ENCODE measurements around the gene CHRNB1. TPM values are rescaled to one million over a fixed set of nuclear protein-coding genes. Genes with fewer than 3 reads are reported as not detected.

Gene CHRNB1
- total RNA-seq, 2 donors from 2014 or later: 12.4 to 13.8 TPM

DNA sequence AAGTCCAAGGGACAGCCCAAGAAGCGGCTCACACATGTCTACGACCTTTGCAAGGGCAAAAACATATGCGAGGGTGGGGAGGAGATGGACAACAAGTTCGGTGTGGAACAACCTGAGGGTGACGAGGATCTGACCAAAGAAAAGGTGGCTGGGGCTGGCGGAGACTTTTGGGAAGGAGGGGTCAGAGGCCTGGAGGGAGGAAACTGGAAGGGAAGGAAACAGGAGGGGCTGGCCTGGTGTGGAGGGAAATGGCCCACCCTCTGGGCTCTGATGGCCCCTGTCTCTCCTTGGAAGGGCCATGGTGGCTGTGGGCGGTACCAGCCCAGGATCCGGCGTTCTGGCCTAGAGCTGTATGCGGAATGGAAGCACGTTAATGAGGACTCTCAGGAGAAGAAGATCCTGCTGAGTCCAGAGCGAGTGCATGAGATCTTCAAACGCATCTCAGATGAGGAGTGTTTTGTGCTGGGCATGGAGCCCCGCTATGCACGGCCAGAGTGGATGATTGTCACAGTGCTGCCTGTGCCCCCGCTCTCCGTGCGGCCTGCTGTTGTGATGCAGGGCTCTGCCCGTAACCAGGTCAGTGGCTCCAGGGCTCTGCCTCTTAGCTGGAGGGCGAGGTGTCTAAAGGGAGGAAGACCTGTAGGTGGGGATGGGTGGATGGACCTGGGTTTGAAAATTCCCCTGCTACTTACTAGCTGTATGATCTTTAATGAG, 51.8 kb downstream of the CHRNB1 start:
- intact Hi-C loops (cut with DNase I): loop anchor here in 1 of 2 donors (10.0 kb wide), 1 partner anchor 48 kb away; the partner anchor contains the start of gene TNFSF12
- DNase-seq: peak; percentile 36
- ATAC-seq: peak; percentile 52 to 58

DNA sequence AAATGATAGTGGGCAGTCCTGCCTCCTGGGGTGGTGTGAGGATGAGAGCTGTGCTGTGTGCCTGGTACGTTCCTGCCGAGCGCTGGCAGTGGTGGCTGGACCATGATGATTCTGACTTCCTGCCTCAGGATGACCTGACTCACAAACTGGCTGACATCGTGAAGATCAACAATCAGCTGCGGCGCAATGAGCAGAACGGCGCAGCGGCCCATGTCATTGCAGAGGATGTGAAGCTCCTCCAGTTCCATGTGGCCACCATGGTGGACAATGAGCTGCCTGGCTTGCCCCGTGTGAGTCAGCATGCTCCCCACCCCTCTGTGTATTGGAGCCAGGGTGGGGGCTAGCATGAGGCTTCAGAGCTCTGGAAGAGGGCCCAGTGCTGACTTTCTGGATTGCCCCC, 52.4 kb downstream of the CHRNB1 start:
- ATAC-seq (peak; percentile 29 to 58), DNase-seq (peak; percentile 56)
- intact Hi-C loops (cut with DNase I): loop anchor here in 1 of 2 donors (10.0 kb wide), 1 partner anchor 48 kb away; the partner anchor contains the start of gene TNFSF12

DNA sequence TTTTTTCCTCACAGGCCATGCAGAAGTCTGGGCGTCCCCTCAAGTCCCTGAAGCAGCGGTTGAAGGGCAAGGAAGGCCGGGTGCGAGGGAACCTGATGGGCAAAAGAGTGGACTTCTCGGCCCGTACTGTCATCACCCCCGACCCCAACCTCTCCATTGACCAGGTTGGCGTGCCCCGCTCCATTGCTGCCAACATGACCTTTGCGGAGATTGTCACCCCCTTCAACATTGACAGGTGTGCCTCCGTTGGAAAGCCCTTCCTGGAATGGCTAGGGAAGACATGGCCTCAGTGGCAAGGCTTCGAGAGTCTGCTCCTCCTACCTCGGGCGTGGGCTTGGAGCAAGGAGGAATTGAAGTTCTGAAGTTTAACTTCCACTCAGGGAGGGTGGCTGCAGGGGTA, 52.8 kb downstream of the CHRNB1 start:
- no peak for DNase-seq
- no peak for ATAC-seq
- intact Hi-C loops (cut with DNase I): loop anchor here in 1 of 2 donors (10.0 kb wide), 1 partner anchor 47 kb away; the partner anchor contains the start of gene TNFSF12

DNA sequence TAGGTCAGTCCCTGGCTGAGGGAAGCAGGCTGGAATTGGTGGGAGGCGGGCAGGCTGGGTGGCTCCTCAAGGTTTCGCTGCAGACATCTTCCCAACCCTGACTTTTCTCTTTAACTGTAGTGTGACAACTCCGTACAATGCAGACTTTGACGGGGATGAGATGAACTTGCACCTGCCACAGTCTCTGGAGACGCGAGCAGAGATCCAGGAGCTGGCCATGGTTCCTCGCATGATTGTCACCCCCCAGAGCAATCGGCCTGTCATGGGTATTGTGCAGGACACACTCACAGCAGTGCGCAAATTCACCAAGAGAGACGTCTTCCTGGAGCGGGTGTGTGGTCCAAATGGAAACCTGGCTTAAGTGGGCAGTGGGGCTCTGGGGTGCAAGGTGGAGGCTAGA, 54.3 kb downstream of the CHRNB1 start:
- ATAC-seq: no peak

DNA sequence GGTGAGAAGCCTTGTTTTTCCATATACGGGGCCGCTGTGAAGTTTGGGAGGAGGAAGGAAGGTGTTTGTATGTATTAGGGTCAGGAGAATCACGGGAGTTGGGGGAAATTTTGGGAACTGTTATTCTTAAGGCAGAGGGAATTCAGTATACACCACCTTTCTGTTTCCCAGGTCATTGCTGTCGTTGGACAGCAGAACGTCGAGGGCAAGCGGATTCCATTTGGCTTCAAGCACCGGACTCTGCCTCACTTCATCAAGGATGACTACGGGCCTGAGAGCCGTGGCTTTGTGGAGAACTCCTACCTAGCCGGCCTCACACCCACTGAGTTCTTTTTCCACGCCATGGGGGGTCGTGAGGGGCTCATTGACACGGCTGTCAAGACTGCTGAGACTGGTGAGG, 56.9 kb downstream of the CHRNB1 start:
- ATAC-seq: no peak
- no peak for DNase-seq
- intact Hi-C loops (cut with DNase I): no loop called here

More for the DNA sequence above, 54.3 kb downstream of the CHRNB1 start:
- intact Hi-C loops (cut with DNase I): loop anchor here in 1 of 2 donors (10.0 kb wide), 1 partner anchor 46 kb away; the partner anchor contains the start of gene TNFSF12
- no peak for DNase-seq

DNA sequence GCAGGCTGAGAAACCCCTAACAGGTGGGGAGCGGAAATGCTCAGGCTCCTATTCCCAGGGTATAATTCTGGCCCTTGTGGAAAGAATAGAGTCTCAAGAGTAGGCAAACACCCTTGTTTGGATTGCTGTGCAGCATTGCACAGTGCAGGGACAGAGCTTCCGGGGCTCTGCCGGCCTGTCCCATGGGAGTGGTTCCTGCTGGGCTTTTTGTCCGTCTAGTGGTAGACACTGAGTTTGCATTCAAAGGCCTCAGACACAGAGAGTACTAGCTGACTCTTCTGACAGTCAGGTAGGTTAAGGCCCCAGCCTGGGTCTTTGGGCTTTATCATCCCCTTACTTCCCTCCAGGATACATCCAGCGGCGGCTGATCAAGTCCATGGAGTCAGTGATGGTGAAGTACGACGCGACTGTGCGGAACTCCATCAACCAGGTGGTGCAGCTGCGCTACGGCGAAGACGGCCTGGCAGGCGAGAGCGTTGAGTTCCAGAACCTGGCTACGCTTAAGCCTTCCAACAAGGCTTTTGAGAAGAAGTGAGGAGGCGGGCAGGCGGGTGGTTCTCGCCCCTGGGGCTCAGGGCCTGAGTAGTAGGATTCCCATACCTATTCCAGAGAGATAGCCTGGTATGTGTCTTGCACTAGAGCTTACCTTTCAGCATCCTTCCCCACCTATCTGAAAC, 57.4 kb downstream of the CHRNB1 start:
- DNase-seq (no peak), ATAC-seq (no peak)
- intact Hi-C loops (cut with DNase I): no loop called here

DNA sequence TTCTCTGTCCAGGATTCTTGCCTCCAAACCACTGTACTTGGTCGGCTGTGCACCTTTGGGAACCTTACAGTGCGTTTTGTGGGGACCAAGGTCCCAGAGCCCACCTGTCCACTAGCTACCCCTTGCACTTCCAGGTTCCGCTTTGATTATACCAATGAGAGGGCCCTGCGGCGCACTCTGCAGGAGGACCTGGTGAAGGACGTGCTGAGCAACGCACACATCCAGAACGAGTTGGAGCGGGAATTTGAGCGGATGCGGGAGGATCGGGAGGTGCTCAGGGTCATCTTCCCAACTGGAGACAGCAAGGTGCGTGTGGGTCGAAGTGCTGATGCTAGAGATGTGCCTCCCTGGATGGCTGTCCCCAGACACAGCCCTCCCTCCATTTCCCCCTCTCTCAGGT, 58.1 kb downstream of the CHRNB1 start:
- intact Hi-C loops (cut with DNase I): no loop called here
- DNase-seq (no peak), ATAC-seq (peak in 1 of 2 donors; percentile 18)

DNA sequence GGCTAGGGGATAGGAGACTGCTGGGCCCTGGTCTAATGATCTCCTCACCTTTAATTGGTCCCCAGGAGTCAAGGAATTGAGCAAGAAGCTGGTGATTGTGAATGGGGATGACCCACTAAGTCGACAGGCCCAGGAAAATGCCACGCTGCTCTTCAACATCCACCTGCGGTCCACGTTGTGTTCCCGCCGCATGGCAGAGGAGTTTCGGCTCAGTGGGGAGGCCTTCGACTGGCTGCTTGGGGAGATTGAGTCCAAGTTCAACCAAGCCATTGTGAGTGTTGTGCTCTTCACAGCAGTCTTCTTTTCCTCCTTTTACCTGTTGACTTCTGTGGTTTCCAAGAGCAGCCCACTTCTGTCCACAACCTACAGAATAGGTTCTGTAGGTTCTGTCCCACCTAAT, 58.7 kb downstream of the CHRNB1 start:
- intact Hi-C loops (cut with DNase I): no loop called here
- ATAC-seq (no peak), DNase-seq (no peak)

Other genes with a start within 250 kb of the CHRNB1 start
- 10 to 100 TPM; 21.3 to 22.9 TPM for gene DLG4, start 225.2 kb upstream of the CHRNB1 start, total RNA-seq
- gene ACADVL, start 225.1 kb upstream of the CHRNB1 start, total RNA-seq: 1,000 to 10,000 TPM in 1 of 2 donors, 100 to 1,000 TPM in 1; 891 to 1,101 TPM
- 10 to 100 TPM; 22.5 to 23.8 TPM for gene DVL2, start 210.5 kb upstream of the CHRNB1 start, total RNA-seq
- gene PHF23, start 205.6 kb upstream of the CHRNB1 start, total RNA-seq: 10 to 100 TPM; 18.5 to 27.5 TPM
- 100 to 1,000 TPM; 459 to 475 TPM for gene GABARAP, start 202.6 kb upstream of the CHRNB1 start, total RNA-seq
- 100 to 1,000 TPM; 116 to 118 TPM for gene CTDNEP1, start 193.3 kb upstream of the CHRNB1 start, total RNA-seq
- gene ELP5, start 192.8 kb upstream of the CHRNB1 start, total RNA-seq: 10 to 100 TPM; 68.3 to 93.8 TPM
- 1 to 10 TPM; 2.1 to 4.9 TPM for gene CLDN7, start 182.6 kb upstream of the CHRNB1 start, total RNA-seq
- 10 to 100 TPM; 79.1 to 87.6 TPM for gene SLC2A4, start 163.3 kb upstream of the CHRNB1 start, total RNA-seq
- gene YBX2, start 150.4 kb upstream of the CHRNB1 start, total RNA-seq: 1 to 10 TPM; 1.2 to 1.9 TPM
- gene EIF5A, start 137.4 kb upstream of the CHRNB1 start, total RNA-seq: 100 to 1,000 TPM; 274 to 374 TPM
- gene GPS2, start 129.7 kb upstream of the CHRNB1 start, total RNA-seq: 10 to 100 TPM; 59.3 to 63.4 TPM
- gene NEURL4, start 115.7 kb upstream of the CHRNB1 start, total RNA-seq: 10 to 100 TPM; 24.8 to 38.8 TPM
- 10 to 100 TPM; 19.0 to 20.4 TPM for gene ACAP1, start 108.5 kb upstream of the CHRNB1 start, total RNA-seq
- gene KCTD11, start 92.9 kb upstream of the CHRNB1 start, total RNA-seq: 1 to 10 TPM; 5.3 to 5.9 TPM
- gene TMEM95, start 89.9 kb upstream of the CHRNB1 start, total RNA-seq: not detected
- gene TNK1, start 64.0 kb upstream of the CHRNB1 start, total RNA-seq: 1 to 10 TPM; 1.9 to 2.1 TPM
- 10 to 100 TPM; 22.4 to 29.0 TPM for gene PLSCR3, start 50.5 kb upstream of the CHRNB1 start, total RNA-seq
- 10 to 100 TPM; 67.3 to 69.2 TPM for gene TMEM256, start 41.0 kb upstream of the CHRNB1 start, total RNA-seq
- gene NLGN2, start 37.2 kb upstream of the CHRNB1 start, total RNA-seq: 10 to 100 TPM; 12.1 to 15.5 TPM
- gene SPEM1, start 24.7 kb upstream of the CHRNB1 start, total RNA-seq: not detected
- gene SPEM2, start 19.4 kb upstream of the CHRNB1 start, total RNA-seq: not detected
- not detected for gene SPEM3, start 16.2 kb upstream of the CHRNB1 start, total RNA-seq
- 1 to 10 TPM; 2.7 to 2.9 TPM for gene TMEM102, start 9.6 kb upstream of the CHRNB1 start, total RNA-seq
- 10 to 100 TPM; 20.5 to 24.6 TPM for gene FGF11, start 5.5 kb upstream of the CHRNB1 start, total RNA-seq
- 10 to 100 TPM; 62.1 to 62.2 TPM for gene ZBTB4, start 34.6 kb downstream of the CHRNB1 start, total RNA-seq
- not detected for gene SLC35G6, start 36.4 kb downstream of the CHRNB1 start, total RNA-seq
- 10 to 100 TPM; 42.8 to 56.9 TPM for gene POLR2A, start 39.3 kb downstream of the CHRNB1 start, total RNA-seq
- gene TNFSF12, start 104.0 kb downstream of the CHRNB1 start, total RNA-seq: 10 to 100 TPM; 31.0 to 47.6 TPM
- gene TNFSF13, start 113.7 kb downstream of the CHRNB1 start, total RNA-seq: 10 to 100 TPM; 15.0 to 25.5 TPM
- gene SENP3, start 116.9 kb downstream of the CHRNB1 start, total RNA-seq: 10 to 100 TPM; 27.2 to 30.5 TPM
- gene CD68, start 134.6 kb downstream of the CHRNB1 start, total RNA-seq: 10 to 100 TPM; 55.5 to 87.3 TPM
- 10 to 100 TPM; 30.5 to 35.0 TPM for gene MPDU1, start 138.8 kb downstream of the CHRNB1 start, total RNA-seq
- gene SOX15, start 145.0 kb downstream of the CHRNB1 start, total RNA-seq: 1 to 10 TPM; 3.0 to 4.7 TPM
- gene FXR2, start 169.8 kb downstream of the CHRNB1 start, total RNA-seq: 10 to 100 TPM; 68.3 to 68.7 TPM
- 10 to 100 TPM; 84.1 to 86.4 TPM for gene SAT2, start 182.8 kb downstream of the CHRNB1 start, total RNA-seq
- under 1 TPM; 0.55 to 0.85 TPM for gene SHBG, start 185.1 kb downstream of the CHRNB1 start, total RNA-seq
- gene ATP1B2, start 205.9 kb downstream of the CHRNB1 start, total RNA-seq: 1 to 10 TPM; 1.8 to 3.7 TPM
- gene TP53, start 242.4 kb downstream of the CHRNB1 start, total RNA-seq: 10 to 100 TPM; 18.5 to 23.7 TPM
- 1 to 10 TPM; 3.7 to 6.0 TPM for gene WRAP53, start 243.4 kb downstream of the CHRNB1 start, total RNA-seq

Measured in left cardiac atrium (tissue), 4 donors.